Thyroid gland (tissue), 4 donors: ENCODE measurements around the gene DNAH8. TPM values are rescaled to one million over a fixed set of nuclear protein-coding genes. Genes with fewer than 3 reads are reported as not detected.

ENCODE experiments used
- DNase-seq, 2 donors: peaks; one replicate each; pipeline ENCODE4 v3.0.0-alpha.2; 2019
- H3K27ac ChIP-seq, 3 donors: fragments of 200-600 bp; sonication (generic); 1 replicate in 2 of 3; 2 replicates in 1 of 3; pipeline ENCODE4 v1.5.1; 2016 to 2019; ENCODE audit warnings: mild to moderate bottlenecking in 1 of 3, moderate library complexity in 1 of 3
- H3K27me3 ChIP-seq: fragments of 200-600 bp; sonication (generic); one replicate; pipeline ENCODE4 v1.5.1; 2019
- H3K36me3 ChIP-seq, 2 donors: fragments of 200-600 bp; sonication (generic); one replicate each; pipeline ENCODE4 v1.5.1; 2016 to 2019
- H3K4me1 ChIP-seq, 2 donors: fragments of 200-600 bp; sonication (generic); one replicate each; pipeline ENCODE4 v1.5.1; 2017 to 2019
- H3K4me3 ChIP-seq, 3 donors: fragments of 200-600 bp; sonication (generic); replicated peaks in 1 of 3; 1 replicate in 2 of 3; 2 replicates in 1 of 3; pipeline ENCODE4 v1.5.1; 2016; ENCODE audit warnings: mild to moderate bottlenecking in 1 of 3
- H3K9me3 ChIP-seq: fragments of 200-600 bp; sonication (generic); one replicate; pipeline ENCODE4 v1.5.1; 2017
- CTCF ChIP-seq, 6 experiments: fragments of 200-600 bp in 3 of 6; fragments of 450-650 bp in 3 of 6; sonication (generic) in 3 of 6; IDR thresholded peaks; one replicate each; pipeline ENCODE4 v1.5.1; 2016 to 2019; ENCODE audit warnings: antibody characterized with exemption in 6 of 6, mild to moderate bottlenecking in 2 of 6, inconsistent platforms in 1 of 6, moderate library complexity in 1 of 6
- POLR2A ChIP-seq, 2 donors: fragments of 450-650 bp; IDR thresholded peaks; one replicate each; pipeline ENCODE4 v1.6.1; 2017; ENCODE audit warnings: antibody characterized with exemption in 2 of 2, mild to moderate bottlenecking in 2 of 2, moderate library complexity in 1 of 2
- WGBS, 2 donors: methylation state at CpG; one replicate each; pipeline ENCODE4 v1.1.5; 2017; 5-methylcytosine and 5-hydroxymethylcytosine counted together
- intact Hi-C: fragments of 100-400 bp; cut with DNase I; formaldehyde crosslinking; loops from one replicate; pipeline ENCODE4 v1.15.1; 2023
- total RNA-seq, 4 donors: library from RNA; depleted of rRNA; stranded (reverse); fragments of >200 nt; gene quantifications; one replicate each; pipeline ENCODE4 v1.2.3, GENCODE V29; 2016

Gene DNAH8
- total RNA-seq, 4 donors from 2014 or later = 0.04 to 4.8 (median 0.12) TPM

- Histone ChIP-seq H3K4me1 (no peaks in the 10 kb centered on the region), H3K4me3 (no peak overlapping the region), H3K36me3 (no peaks in the 10 kb centered on the region), H3K27ac (no peak overlapping the region), H3K9me3 (no peaks in the 10 kb centered on the region), H3K27me3 (no peaks in the 10 kb centered on the region)
- intact Hi-C loops = no loop called here
- no peak for DNase-seq
- TF ChIP-seq POLR2A (IDR thresholded peaks at IDR 0.05) (no peak), CTCF (IDR thresholded peaks at IDR 0.05) (no peak)
- WGBS, 2 donors = 90 to 94% methylated on average over 2 of the region's 2 CpGs
These were observed 52.4 kb downstream of the DNAH8 start for GRCh38 chr6:38767560-38767959.

DNA sequence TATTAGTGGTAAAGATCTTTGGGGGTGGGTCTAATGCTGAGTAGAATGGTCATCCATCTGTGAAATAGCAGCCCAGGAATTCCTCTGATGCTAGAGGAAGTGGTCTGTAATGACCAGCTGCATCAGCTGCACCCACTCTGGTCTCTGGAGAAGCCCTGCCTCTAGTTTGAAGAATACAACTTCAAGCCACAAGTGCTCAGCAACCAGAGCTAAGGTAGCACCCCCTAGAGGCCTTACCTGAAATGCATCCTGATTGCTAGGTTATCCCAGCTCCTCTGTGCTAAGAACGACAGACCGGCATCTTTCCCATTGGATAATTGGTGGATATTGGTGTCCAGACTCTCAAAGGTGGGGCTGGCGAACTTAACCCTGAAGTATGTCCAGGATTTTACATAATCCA is 58.2 kb downstream of the DNAH8 start:
- Histone ChIP-seq H3K4me1 (no peaks in the 10 kb centered on the region), H3K27ac (no peak overlapping the region), H3K36me3 (no peaks in the 10 kb centered on the region), H3K27me3 (no peaks in the 10 kb centered on the region), H3K9me3 (no peaks in the 10 kb centered on the region), H3K4me3 (no peak overlapping the region)
- no peak for DNase-seq
- TF ChIP-seq CTCF (IDR thresholded peaks at IDR 0.05) (peak in 1 of 6 experiments; percentile 12), POLR2A (IDR thresholded peaks at IDR 0.05) (no peak)
- 79% methylated on average over 3 of the region's 3 CpGs for WGBS, 2 donors
- intact Hi-C loops = no loop called here

- Histone ChIP-seq H3K27ac (no peak overlapping the region), H3K4me1 (no peaks in the 10 kb centered on the region), H3K36me3 (no peaks in the 10 kb centered on the region), H3K9me3 (no peaks in the 10 kb centered on the region), H3K27me3 (no peaks in the 10 kb centered on the region), H3K4me3 (no peak overlapping the region)
- intact Hi-C loops = no loop called here
- WGBS, 2 donors = 90% methylated on average over 5 of the region's 5 CpGs
- no peak for TF ChIP-seq POLR2A (IDR thresholded peaks at IDR 0.05)
- no peak for TF ChIP-seq CTCF (IDR thresholded peaks at IDR 0.05)
- DNase-seq = no peak
These were observed 60.0 kb downstream of the DNAH8 start for GRCh38 chr6:38774929-38775707.

GRCh38 chr6:38775870-38776269 is 60.8 kb downstream of the DNAH8 start:
- Histone ChIP-seq H3K27me3 (no peaks in the 10 kb centered on the region), H3K36me3 (no peaks in the 10 kb centered on the region), H3K4me3 (no peak overlapping the region), H3K27ac (no peak overlapping the region), H3K4me1 (no peaks in the 10 kb centered on the region), H3K9me3 (no peaks in the 10 kb centered on the region)
- DNase-seq = no peak
- TF ChIP-seq POLR2A (IDR thresholded peaks at IDR 0.05) = no peak
- TF ChIP-seq CTCF (IDR thresholded peaks at IDR 0.05) = no peak
- intact Hi-C loops = no loop called here
- 91 to 93% methylated on average over 1 of the region's 1 CpG for WGBS, 2 donors

DNA sequence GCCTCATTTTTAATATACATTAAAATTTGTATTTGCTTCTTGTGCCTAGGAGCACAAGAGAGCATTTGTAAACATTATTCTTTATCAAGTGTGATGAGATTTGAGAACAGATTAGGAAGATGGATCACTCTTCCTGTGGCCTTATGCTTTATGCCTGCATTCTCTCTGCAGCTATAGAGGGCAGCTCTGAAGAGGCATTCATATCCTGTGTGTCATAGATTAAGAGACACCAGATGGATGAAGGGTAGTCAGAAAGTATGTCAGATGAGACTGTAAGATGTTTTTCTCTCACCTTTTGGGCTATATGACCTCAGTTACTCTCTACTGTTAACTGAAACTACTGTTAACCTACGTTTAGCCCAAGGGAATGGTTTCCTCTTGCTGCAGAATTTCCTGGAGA is 61.4 kb downstream of the DNAH8 start:
- Histone ChIP-seq H3K27me3 (no peaks in the 10 kb centered on the region), H3K36me3 (no peaks in the 10 kb centered on the region), H3K4me1 (no peaks in the 10 kb centered on the region), H3K27ac (no peak overlapping the region), H3K9me3 (no peaks in the 10 kb centered on the region), H3K4me3 (no peak overlapping the region)
- intact Hi-C loops = no loop called here
- no peak for DNase-seq
- TF ChIP-seq POLR2A (IDR thresholded peaks at IDR 0.05) = no peak
- TF ChIP-seq CTCF (IDR thresholded peaks at IDR 0.05) = no peak
- WGBS, 2 donors = 69 to 75% methylated on average over 1 of the region's 1 CpG
